K562 (cell line): ENCODE data around the gene CARD8. TPM values are rescaled to one million over a fixed set of nuclear protein-coding genes. Genes with fewer than 3 reads are reported as not detected.

Experiments
- CBFA2T3 ChIP-seq: fragments of 450-650 bp; IDR thresholded peaks from 2 replicates; pipeline ENCODE4 v1.6.1; 2017
- GATAD2B ChIP-seq: fragments of 450-650 bp; IDR thresholded peaks from 2 replicates; pipeline ENCODE4 v1.6.1; 2017; ENCODE audit warnings: mild to moderate bottlenecking, borderline replicate concordance
- RB1 ChIP-seq: fragments of 450-650 bp; IDR thresholded peaks from 2 replicates; pipeline ENCODE4 v1.6.1; 2017; ENCODE audit warnings: low read depth, mild to moderate bottlenecking
- ZNF3 ChIP-seq: fragments of 250-450 bp; sonication (Bioruptor Pico); IDR thresholded peaks from 2 replicates; pipeline ENCODE4 v1.5.0; 2021; ENCODE audit warnings: mild to moderate bottlenecking, moderate library complexity
- polyA plus RNA-seq, 8 experiments: library from polyadenylated mRNA; depleted of rRNA in 4 of 8; stranded (reverse) in 5 of 8; unstranded in 3 of 8; fragments of >200 nt; fragmentation: Nextera tagmentation in 2 of 8; fragmentation: Illumina TruSeq in 1 of 8; extraction: Ambion mirVana in 2 of 8; extraction: Trizol in 1 of 8; gene quantifications; 2 replicates each; pipeline versions ENCODE4 v1.2.1 to v1.2.3, GENCODE V29; 2011 to 2014; ENCODE audit warnings: inconsistent platforms in 1 of 8, missing spikeins in 1 of 8
- total RNA-seq, 7 experiments: library from RNA; depleted of rRNA in 6 of 7; stranded (reverse); fragments of >200 nt in 6 of 7; fragmentation: Illumina TruSeq in 2 of 7; extraction: Trizol in 2 of 7; gene quantifications; 2 replicates each; pipeline versions ENCODE4 v1.2.1 to v1.2.3, GENCODE V29; 2011 to 2021; ENCODE audit warnings: low replicate concordance in 1 of 7
- TF ChIP-seq, protein P1 (sequence below): fragments of 450-650 bp; IDR thresholded peaks from 2 replicates; pipeline ENCODE4 v1.6.1; 2016; ENCODE audit warnings: mild to moderate bottlenecking, moderate library complexity
- TF ChIP-seq, protein P2 (sequence below), 3 experiments: fragments of 200-800 bp in 1 of 3; fragments of 250-450 bp in 1 of 3; fragments of 450-650 bp in 1 of 3; sonication (Bioruptor Pico) in 1 of 3; sonication (Bioruptor generic) in 1 of 3; formaldehyde crosslinking in 1 of 3; IDR thresholded peaks; 2 replicates each; pipeline versions ENCODE4 v1.6.1 to v1.8.0; 2016 to 2022; ENCODE audit warnings: mild to moderate bottlenecking in 2 of 3, missing genetic modification characterization in 2 of 3, missing compliant biosample characterization in 1 of 3, moderate library complexity in 1 of 3
- TF ChIP-seq, protein P3 (sequence below): fragments of 250-450 bp; sonication (Bioruptor Pico); IDR thresholded peaks from 2 replicates; pipeline ENCODE4 v1.4.0; 2020; ENCODE audit warnings: mild to moderate bottlenecking, moderate library complexity, borderline replicate concordance

The CARD8 gene
- total and polyA plus RNA-seq, 9 of the 15 experiments (the other 6 are each of a cell fraction or from before 2014, with no cell fraction given), result 11.5 to 26.4 (median 20.8) TPM

DNA sequence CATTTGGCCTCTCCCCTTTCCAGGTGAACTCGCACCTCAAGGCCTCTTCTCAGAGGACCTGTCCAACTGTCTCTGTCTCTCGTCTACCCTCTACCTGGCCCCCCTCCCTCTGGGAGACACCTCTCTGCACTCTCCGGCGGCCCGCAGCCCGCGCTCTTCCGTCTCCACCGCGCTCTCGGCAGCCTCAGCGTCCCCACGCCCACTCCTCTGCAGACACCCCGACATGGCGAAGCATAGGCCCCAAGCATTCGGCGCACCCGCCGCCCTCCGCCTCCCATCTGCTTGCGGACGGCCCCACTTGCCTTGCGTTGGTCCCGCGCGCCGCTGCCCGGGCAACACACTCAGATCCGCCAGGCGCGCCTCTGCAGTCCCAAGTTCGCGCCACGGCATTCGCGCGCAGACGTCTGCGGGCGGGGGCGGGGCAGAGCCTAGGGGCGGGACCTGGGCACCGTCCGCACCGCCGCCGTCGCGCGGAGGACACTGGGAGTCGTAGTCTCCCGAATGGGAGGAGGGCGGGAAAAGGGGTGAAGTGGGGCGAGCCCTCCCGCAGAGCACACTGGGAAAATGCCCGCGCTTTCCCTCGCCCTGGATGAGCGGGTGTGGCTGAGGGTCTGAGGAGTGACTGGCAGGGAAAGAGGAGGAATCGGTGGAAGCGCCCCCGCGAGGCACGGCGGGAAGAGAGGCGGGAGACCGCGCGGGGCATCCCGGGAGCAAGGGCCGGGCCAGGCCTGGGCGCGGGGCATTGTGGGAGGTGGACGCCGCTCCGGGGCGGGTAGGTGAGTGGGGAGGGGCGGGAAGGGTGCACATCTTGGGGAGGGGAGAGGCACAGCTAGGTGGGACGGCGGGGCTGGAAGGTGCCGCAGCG, 85.5 kb downstream of the CARD8 start, which contains the start of the genes LIG1 and ZSWIM9 (continued):
- TF ChIP-seq, protein P1, sequence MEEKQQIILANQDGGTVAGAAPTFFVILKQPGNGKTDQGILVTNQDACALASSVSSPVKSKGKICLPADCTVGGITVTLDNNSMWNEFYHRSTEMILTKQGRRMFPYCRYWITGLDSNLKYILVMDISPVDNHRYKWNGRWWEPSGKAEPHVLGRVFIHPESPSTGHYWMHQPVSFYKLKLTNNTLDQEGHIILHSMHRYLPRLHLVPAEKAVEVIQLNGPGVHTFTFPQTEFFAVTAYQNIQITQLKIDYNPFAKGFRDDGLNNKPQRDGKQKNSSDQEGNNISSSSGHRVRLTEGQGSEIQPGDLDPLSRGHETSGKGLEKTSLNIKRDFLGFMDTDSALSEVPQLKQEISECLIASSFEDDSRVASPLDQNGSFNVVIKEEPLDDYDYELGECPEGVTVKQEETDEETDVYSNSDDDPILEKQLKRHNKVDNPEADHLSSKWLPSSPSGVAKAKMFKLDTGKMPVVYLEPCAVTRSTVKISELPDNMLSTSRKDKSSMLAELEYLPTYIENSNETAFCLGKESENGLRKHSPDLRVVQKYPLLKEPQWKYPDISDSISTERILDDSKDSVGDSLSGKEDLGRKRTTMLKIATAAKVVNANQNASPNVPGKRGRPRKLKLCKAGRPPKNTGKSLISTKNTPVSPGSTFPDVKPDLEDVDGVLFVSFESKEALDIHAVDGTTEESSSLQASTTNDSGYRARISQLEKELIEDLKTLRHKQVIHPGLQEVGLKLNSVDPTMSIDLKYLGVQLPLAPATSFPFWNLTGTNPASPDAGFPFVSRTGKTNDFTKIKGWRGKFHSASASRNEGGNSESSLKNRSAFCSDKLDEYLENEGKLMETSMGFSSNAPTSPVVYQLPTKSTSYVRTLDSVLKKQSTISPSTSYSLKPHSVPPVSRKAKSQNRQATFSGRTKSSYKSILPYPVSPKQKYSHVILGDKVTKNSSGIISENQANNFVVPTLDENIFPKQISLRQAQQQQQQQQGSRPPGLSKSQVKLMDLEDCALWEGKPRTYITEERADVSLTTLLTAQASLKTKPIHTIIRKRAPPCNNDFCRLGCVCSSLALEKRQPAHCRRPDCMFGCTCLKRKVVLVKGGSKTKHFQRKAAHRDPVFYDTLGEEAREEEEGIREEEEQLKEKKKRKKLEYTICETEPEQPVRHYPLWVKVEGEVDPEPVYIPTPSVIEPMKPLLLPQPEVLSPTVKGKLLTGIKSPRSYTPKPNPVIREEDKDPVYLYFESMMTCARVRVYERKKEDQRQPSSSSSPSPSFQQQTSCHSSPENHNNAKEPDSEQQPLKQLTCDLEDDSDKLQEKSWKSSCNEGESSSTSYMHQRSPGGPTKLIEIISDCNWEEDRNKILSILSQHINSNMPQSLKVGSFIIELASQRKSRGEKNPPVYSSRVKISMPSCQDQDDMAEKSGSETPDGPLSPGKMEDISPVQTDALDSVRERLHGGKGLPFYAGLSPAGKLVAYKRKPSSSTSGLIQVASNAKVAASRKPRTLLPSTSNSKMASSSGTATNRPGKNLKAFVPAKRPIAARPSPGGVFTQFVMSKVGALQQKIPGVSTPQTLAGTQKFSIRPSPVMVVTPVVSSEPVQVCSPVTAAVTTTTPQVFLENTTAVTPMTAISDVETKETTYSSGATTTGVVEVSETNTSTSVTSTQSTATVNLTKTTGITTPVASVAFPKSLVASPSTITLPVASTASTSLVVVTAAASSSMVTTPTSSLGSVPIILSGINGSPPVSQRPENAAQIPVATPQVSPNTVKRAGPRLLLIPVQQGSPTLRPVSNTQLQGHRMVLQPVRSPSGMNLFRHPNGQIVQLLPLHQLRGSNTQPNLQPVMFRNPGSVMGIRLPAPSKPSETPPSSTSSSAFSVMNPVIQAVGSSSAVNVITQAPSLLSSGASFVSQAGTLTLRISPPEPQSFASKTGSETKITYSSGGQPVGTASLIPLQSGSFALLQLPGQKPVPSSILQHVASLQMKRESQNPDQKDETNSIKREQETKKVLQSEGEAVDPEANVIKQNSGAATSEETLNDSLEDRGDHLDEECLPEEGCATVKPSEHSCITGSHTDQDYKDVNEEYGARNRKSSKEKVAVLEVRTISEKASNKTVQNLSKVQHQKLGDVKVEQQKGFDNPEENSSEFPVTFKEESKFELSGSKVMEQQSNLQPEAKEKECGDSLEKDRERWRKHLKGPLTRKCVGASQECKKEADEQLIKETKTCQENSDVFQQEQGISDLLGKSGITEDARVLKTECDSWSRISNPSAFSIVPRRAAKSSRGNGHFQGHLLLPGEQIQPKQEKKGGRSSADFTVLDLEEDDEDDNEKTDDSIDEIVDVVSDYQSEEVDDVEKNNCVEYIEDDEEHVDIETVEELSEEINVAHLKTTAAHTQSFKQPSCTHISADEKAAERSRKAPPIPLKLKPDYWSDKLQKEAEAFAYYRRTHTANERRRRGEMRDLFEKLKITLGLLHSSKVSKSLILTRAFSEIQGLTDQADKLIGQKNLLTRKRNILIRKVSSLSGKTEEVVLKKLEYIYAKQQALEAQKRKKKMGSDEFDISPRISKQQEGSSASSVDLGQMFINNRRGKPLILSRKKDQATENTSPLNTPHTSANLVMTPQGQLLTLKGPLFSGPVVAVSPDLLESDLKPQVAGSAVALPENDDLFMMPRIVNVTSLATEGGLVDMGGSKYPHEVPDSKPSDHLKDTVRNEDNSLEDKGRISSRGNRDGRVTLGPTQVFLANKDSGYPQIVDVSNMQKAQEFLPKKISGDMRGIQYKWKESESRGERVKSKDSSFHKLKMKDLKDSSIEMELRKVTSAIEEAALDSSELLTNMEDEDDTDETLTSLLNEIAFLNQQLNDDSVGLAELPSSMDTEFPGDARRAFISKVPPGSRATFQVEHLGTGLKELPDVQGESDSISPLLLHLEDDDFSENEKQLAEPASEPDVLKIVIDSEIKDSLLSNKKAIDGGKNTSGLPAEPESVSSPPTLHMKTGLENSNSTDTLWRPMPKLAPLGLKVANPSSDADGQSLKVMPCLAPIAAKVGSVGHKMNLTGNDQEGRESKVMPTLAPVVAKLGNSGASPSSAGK, result no peak
- TF ChIP-seq CBFA2T3 (no peak), GATAD2B (no peak), ZNF3 (no peak), RB1 (peak; percentile 87)
- TF ChIP-seq, protein P2, sequence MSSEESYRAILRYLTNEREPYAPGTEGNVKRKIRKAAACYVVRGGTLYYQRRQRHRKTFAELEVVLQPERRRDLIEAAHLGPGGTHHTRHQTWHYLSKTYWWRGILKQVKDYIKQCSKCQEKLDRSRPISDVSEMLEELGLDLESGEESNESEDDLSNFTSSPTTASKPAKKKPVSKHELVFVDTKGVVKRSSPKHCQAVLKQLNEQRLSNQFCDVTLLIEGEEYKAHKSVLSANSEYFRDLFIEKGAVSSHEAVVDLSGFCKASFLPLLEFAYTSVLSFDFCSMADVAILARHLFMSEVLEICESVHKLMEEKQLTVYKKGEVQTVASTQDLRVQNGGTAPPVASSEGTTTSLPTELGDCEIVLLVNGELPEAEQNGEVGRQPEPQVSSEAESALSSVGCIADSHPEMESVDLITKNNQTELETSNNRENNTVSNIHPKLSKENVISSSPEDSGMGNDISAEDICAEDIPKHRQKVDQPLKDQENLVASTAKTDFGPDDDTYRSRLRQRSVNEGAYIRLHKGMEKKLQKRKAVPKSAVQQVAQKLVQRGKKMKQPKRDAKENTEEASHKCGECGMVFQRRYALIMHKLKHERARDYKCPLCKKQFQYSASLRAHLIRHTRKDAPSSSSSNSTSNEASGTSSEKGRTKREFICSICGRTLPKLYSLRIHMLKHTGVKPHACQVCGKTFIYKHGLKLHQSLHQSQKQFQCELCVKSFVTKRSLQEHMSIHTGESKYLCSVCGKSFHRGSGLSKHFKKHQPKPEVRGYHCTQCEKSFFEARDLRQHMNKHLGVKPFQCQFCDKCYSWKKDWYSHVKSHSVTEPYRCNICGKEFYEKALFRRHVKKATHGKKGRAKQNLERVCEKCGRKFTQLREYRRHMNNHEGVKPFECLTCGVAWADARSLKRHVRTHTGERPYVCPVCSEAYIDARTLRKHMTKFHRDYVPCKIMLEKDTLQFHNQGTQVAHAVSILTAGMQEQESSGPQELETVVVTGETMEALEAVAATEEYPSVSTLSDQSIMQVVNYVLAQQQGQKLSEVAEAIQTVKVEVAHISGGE (CRISPR knock-in tag; IDR thresholded peaks at IDR 0.05), result peak in 1 of 3 experiments; percentile 87; a peak in 2 of 6 replicates
- TF ChIP-seq, protein P3, sequence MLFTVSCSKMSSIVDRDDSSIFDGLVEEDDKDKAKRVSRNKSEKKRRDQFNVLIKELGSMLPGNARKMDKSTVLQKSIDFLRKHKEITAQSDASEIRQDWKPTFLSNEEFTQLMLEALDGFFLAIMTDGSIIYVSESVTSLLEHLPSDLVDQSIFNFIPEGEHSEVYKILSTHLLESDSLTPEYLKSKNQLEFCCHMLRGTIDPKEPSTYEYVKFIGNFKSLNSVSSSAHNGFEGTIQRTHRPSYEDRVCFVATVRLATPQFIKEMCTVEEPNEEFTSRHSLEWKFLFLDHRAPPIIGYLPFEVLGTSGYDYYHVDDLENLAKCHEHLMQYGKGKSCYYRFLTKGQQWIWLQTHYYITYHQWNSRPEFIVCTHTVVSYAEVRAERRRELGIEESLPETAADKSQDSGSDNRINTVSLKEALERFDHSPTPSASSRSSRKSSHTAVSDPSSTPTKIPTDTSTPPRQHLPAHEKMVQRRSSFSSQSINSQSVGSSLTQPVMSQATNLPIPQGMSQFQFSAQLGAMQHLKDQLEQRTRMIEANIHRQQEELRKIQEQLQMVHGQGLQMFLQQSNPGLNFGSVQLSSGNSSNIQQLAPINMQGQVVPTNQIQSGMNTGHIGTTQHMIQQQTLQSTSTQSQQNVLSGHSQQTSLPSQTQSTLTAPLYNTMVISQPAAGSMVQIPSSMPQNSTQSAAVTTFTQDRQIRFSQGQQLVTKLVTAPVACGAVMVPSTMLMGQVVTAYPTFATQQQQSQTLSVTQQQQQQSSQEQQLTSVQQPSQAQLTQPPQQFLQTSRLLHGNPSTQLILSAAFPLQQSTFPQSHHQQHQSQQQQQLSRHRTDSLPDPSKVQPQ (CRISPR knock-in tag), result no peak
